TTC549 (cell line): ENCODE results near the gene GNA12.

Source experiments
- FAIRE-seq: peaks from 2 replicates; lab custom pipeline; 2012; peaks lifted over from hg19 to GRCh38; lab: Jason Lieb, UNC

Gene GNA12

GRCh38 chr7:2802504-2803341 lies 41.4 kb downstream of the GNA12 start:
- no peak for FAIRE-seq

GRCh38 chr7:2802101-2802500 lies 42.0 kb downstream of the GNA12 start:
- FAIRE-seq = no peak

- no peak for FAIRE-seq
Measured at GRCh38 chr7:2800931-2801688, 43.0 kb downstream of the GNA12 start.

GRCh38 chr7:2800220-2800930 lies 43.7 kb downstream of the GNA12 start:
- FAIRE-seq = no peak

GRCh38 chr7:2799253-2799652 lies 44.9 kb downstream of the GNA12 start:
- FAIRE-seq = no peak

- FAIRE-seq = no peak
Measured at GRCh38 chr7:2798669-2799068, 45.4 kb downstream of the GNA12 start.

- FAIRE-seq = no peak
Measured at GRCh38 chr7:2796358-2797352, 47.5 kb downstream of the GNA12 start.

GRCh38 chr7:2795906-2796305 lies 48.2 kb downstream of the GNA12 start:
- FAIRE-seq = no peak

- FAIRE-seq = no peak
Measured at GRCh38 chr7:2794836-2795636, 49.1 kb downstream of the GNA12 start.

- no peak for FAIRE-seq
Measured at GRCh38 chr7:2792856-2793487, 51.1 kb downstream of the GNA12 start.

GRCh38 chr7:2792235-2792634 lies 51.9 kb downstream of the GNA12 start:
- FAIRE-seq = no peak

GRCh38 chr7:2791390-2791789 lies 52.7 kb downstream of the GNA12 start:
- FAIRE-seq = no peak

GRCh38 chr7:2787251-2787951 lies 56.7 kb downstream of the GNA12 start:
- no peak for FAIRE-seq

- FAIRE-seq = no peak
Measured at GRCh38 chr7:2786607-2787116, 57.4 kb downstream of the GNA12 start.

- no peak for FAIRE-seq
Measured at GRCh38 chr7:2785071-2785500, 59.0 kb downstream of the GNA12 start.

GRCh38 chr7:2782565-2782964 lies 61.5 kb downstream of the GNA12 start:
- no peak for FAIRE-seq

GRCh38 chr7:2782121-2782520 lies 62.0 kb downstream of the GNA12 start:
- FAIRE-seq = no peak

- FAIRE-seq = no peak
Measured at GRCh38 chr7:2781636-2782035, 62.5 kb downstream of the GNA12 start.

GRCh38 chr7:2779051-2779450 lies 65.1 kb downstream of the GNA12 start:
- FAIRE-seq = no peak
